C4-2B (cell line): ENCODE measurements around the gene SLC25A1.

Experiments used
- ZFX ChIP-seq: fragments of 450-650 bp; IDR thresholded peaks from 2 replicates; pipeline ENCODE4 v1.6.1; 2017
- TF ChIP-seq, protein P1 (sequence below): fragments of 450-650 bp; conservative IDR thresholded peaks from 2 replicates; pipeline ENCODE4 v1.5.1; 2017; ENCODE audit warnings: mild to moderate bottlenecking

DNA sequence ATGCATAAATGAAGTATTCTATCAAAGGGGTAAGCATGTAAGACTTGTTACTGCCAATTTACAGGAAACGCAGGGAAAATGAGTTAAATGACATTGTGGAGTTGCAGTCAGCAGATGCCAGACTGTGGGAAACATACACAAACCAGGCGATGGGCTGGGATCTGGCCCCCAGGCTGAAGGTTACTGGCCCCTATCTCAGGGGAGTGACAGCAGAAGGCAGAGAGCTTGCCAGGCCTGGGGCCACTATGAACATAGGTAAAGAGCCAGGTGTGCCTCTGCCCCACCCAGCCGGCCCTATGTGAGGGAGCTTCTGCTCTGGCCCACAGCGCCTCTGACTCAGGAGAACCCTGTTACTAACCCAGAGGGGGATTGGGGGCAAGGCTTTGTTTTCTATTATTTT, 26.1 kb upstream of the SLC25A1 start:
- TF ChIP-seq, protein P1, sequence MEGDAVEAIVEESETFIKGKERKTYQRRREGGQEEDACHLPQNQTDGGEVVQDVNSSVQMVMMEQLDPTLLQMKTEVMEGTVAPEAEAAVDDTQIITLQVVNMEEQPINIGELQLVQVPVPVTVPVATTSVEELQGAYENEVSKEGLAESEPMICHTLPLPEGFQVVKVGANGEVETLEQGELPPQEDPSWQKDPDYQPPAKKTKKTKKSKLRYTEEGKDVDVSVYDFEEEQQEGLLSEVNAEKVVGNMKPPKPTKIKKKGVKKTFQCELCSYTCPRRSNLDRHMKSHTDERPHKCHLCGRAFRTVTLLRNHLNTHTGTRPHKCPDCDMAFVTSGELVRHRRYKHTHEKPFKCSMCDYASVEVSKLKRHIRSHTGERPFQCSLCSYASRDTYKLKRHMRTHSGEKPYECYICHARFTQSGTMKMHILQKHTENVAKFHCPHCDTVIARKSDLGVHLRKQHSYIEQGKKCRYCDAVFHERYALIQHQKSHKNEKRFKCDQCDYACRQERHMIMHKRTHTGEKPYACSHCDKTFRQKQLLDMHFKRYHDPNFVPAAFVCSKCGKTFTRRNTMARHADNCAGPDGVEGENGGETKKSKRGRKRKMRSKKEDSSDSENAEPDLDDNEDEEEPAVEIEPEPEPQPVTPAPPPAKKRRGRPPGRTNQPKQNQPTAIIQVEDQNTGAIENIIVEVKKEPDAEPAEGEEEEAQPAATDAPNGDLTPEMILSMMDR = no peak
- no peak for TF ChIP-seq ZFX
